Natural killer cell (primary cell): ENCODE measurements around the gene SLC66A1. TPM values are rescaled to one million over a fixed set of nuclear protein-coding genes. Genes with fewer than 3 reads are reported as not detected.

Experiments
- ATAC-seq, 3 donors: fragments of 150-1000 bp in 2 of 3; fragments of 200-7000 bp in 1 of 3; cut with Tn5 transposase; 1 replicate in 1 of 3; 2 replicates in 2 of 3; pipeline ENCODE4 v1.10.0; 2021; ENCODE audit warnings: mild to moderate bottlenecking in 2 of 3, moderate library complexity in 2 of 3
- DNase-seq, 2 donors: peaks; one replicate each; pipeline versions ENCODE4 v3.0.0 to v3.0.0-alpha.2; 2013 to 2021; ENCODE audit warnings: mixed read lengths in 1 of 2
- H3K27ac ChIP-seq: one replicate; pipeline ENCODE4 v1.5.1; 2013; ENCODE audit warnings: mild to moderate bottlenecking, low read length
- H3K27me3 ChIP-seq: one replicate; pipeline ENCODE4 v1.6.1; 2013; ENCODE audit warnings: low read length; ENCODE audit not compliant: control insufficient read depth, insufficient read depth
- H3K36me3 ChIP-seq: one replicate; pipeline ENCODE4 v1.6.1; 2013; ENCODE audit warnings: low read length; ENCODE audit not compliant: control insufficient read depth, insufficient read depth
- H3K4me1 ChIP-seq: one replicate; pipeline ENCODE4 v1.6.1; 2013; ENCODE audit warnings: low read length; ENCODE audit not compliant: control insufficient read depth, insufficient read depth
- H3K4me3 ChIP-seq: one replicate; pipeline ENCODE4 v1.5.1; 2013; ENCODE audit warnings: low read length
- H3K9me3 ChIP-seq: one replicate; pipeline ENCODE4 v1.6.1; 2013; ENCODE audit warnings: low read length; ENCODE audit not compliant: control insufficient read depth, insufficient read depth
- H3K27ac Mint-ChIP-seq, 2 donors: one replicate each; pipeline ENCODE4 v1.8.0; 2022; ENCODE audit warnings: mild to moderate bottlenecking in 2 of 2, mixed read lengths in 2 of 2, moderate library complexity in 1 of 2
- H3K27me3 Mint-ChIP-seq, 2 donors: one replicate each; pipeline ENCODE4 v1.8.0; 2022; ENCODE audit warnings: low read depth in 2 of 2, mixed read lengths in 2 of 2
- H3K36me3 Mint-ChIP-seq: one replicate; pipeline ENCODE4 v1.8.0; 2022; ENCODE audit warnings: mixed read lengths
- H3K4me1 Mint-ChIP-seq, 2 donors: one replicate each; pipeline ENCODE4 v1.8.0; 2022; ENCODE audit warnings: mixed read lengths in 2 of 2
- H3K4me3 Mint-ChIP-seq: one replicate; pipeline ENCODE4 v1.8.0; 2022; ENCODE audit warnings: mild to moderate bottlenecking, moderate library complexity, mixed read lengths
- H3K9me3 Mint-ChIP-seq, 2 donors: one replicate each; pipeline ENCODE4 v1.8.0; 2022; ENCODE audit warnings: mixed read lengths in 2 of 2
- CTCF ChIP-seq: fragments of 200-600 bp; IDR thresholded peaks from one replicate; pipeline ENCODE4 v1.8.0; 2022; ENCODE audit warnings: antibody characterized with exemption
- WGBS: methylation state at CpG from one replicate; pipeline ENCODE4 v1.1.7; 2013; ENCODE audit warnings: missing lambda C conversion rate; ENCODE audit not compliant: insufficient coverage; 5-methylcytosine and 5-hydroxymethylcytosine counted together
- intact Hi-C: fragments of 100-400 bp; cut with micrococcal nuclease; formaldehyde crosslinking; loops from one replicate; pipeline ENCODE4 v1.14.2; 2022
- total RNA-seq, 4 donors: library from RNA; stranded (reverse); fragments of 120-200 nt in 1 of 4; gene quantifications; one replicate each; pipeline versions ENCODE4 v1.2.3 to v1.2.4, GENCODE V29; 2013 to 2022

SLC66A1 gene
- total RNA-seq, 3 donors from 2014 or later (not counting 1 experiment from before 2014, with no cell fraction given): 5.8 to 8.5 (median 7.6) TPM

DNA sequence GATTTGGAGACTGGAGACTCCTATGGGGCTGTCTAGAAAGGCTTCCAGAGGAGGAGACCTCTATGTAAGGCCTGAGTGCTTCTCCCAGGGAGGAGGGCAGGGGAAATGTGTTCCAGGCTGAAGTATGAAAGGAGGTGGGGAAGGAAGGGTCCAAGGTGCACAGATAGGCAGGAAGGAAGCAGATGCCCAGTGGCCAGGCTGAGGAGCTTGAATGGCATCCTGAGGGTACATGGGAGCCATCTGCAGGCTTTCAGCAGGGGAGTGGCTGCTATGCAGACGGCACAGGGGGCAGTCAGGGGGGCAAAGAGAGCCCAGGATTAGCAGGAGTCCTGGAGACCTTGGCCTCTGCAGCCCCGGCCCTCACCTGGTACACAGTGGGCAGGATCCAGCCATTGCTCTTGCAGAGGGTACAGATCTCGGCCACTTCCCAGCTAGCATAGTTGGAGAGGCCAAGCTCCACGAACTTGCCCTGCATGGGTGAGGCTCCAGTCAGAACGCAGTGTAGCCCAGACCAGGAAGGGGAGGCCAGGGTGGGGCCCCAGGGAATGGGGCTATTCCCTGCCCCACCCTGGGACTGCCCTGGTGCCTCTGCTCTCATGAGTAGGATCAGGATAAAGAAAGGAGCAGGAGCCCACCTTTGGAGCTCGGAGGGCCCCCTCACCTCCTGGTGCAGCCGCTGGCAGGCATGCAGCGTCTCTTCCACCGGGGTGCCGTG, 4.2 kb upstream of the SLC66A1 start:
- Mint-ChIP-seq H3K4me3 (no peak overlapping the region), H3K9me3 (no peaks in the 10 kb centered on the region), H3K27me3 (no peaks in the 10 kb centered on the region), H3K27ac (no peak overlapping the region), H3K36me3 (peaks cover 20% of the 10 kb centered on the region), H3K4me1 (peaks cover 22% of the 10 kb centered on the region in 2 donors)
- Histone ChIP-seq H3K27me3 (no peaks in the 10 kb centered on the region), H3K4me1 (peaks cover 18% of the 10 kb centered on the region), H3K9me3 (no peaks in the 10 kb centered on the region), H3K27ac (no peak overlapping the region), H3K36me3 (peaks cover 35% of the 10 kb centered on the region), H3K4me3 (no peak overlapping the region)
- intact Hi-C loops: no loop called here
- ATAC-seq (no peak), DNase-seq (no peak)
- 97% methylated on average over 10 of the region's 10 CpGs for WGBS
- no peak for TF ChIP-seq CTCF

DNA sequence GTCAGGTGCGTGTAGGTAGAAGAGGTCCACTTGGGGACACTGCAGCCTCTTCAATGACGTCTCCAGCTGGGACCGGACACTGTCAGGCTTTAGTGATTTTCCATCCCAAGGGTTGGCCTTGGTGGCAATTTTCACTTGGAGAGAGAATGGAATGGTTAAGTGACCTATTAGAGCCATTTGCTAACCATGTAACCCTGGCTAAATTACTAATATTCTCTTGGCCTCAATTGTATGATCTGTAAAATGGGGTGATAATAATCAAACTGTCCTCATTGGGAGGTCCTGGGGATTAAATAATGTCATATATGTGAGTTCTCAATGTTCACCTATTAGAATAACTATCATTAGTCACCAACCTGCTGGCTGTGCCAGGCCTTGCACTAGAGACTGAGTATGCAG, 3.6 kb upstream of the SLC66A1 start:
- no peaks in the 10 kb centered on the region for H3K9me3 Mint-ChIP-seq
- Histone ChIP-seq H3K4me1 (peaks cover 23% of the 10 kb centered on the region), H3K4me3 (no peak overlapping the region), H3K36me3 (peaks cover 31% of the 10 kb centered on the region), H3K27me3 (no peaks in the 10 kb centered on the region), H3K9me3 (no peaks in the 10 kb centered on the region), H3K27ac (no peak overlapping the region)
- 95% methylated on average over 3 of the region's 3 CpGs for WGBS
- intact Hi-C loops: no loop called here
- H3K4me1 Mint-ChIP-seq: peaks cover 27 to 28% of the 10 kb centered on the region in 2 donors
- no peak overlapping the region for H3K27ac Mint-ChIP-seq
- TF ChIP-seq CTCF: no peak
- peaks cover 20% of the 10 kb centered on the region for H3K36me3 Mint-ChIP-seq
- no peak for DNase-seq
- peak overlapping the region; percentile 63 for H3K4me3 Mint-ChIP-seq
- ATAC-seq: no peak
- H3K27me3 Mint-ChIP-seq: no peaks in the 10 kb centered on the region

- Mint-ChIP-seq H3K36me3 (peaks cover 20% of the 10 kb centered on the region), H3K4me3 (peak overlapping the region; percentile 63), H3K27me3 (no peaks in the 10 kb centered on the region), H3K4me1 (peaks cover 31 to 32% of the 10 kb centered on the region in 2 donors), H3K27ac (no peak overlapping the region), H3K9me3 (no peaks in the 10 kb centered on the region)
- no peak for TF ChIP-seq CTCF
- no peak for DNase-seq
- Histone ChIP-seq H3K36me3 (peaks cover 26% of the 10 kb centered on the region), H3K27me3 (no peaks in the 10 kb centered on the region), H3K4me1 (peaks cover 31% of the 10 kb centered on the region), H3K27ac (no peak overlapping the region), H3K4me3 (no peak overlapping the region), H3K9me3 (no peaks in the 10 kb centered on the region)
- ATAC-seq: no peak
- intact Hi-C loops: no loop called here
- WGBS: 86% methylated on average over 6 of the region's 6 CpGs
Measured at GRCh38 chr1:19309123-19309813, 2.9 kb upstream of the SLC66A1 start.
